Stimulated activated naive CD8-positive, alpha-beta T cell treated with anti-CD3 and anti-CD28 coated beads, Interleukin-15, Interleukin-2, amounts not matched to agents 100 U/mL and 50 U/mL, for 24 hours (primary cell): ENCODE data around the gene GART.
"Not testable (repeated sequence)": the region's sequence is repeated elsewhere in the genome, so short reads cannot be mapped to it uniquely, and the experiment has no call there.

Experiments used
- ATAC-seq: fragments of 150-1000 bp; cut with Tn5 transposase; one replicate; pipeline ENCODE4 v1.10.0; 2021
- DNase-seq: peaks from one replicate; pipeline ENCODE4 v3.0.0; 2021

The GART gene

GRCh38 chr21:33541756-33542639, at the start of gene GART:
GART (minus strand) TSS chr21:33542117; CDS start chr21:33539315, 2,802 bp downstream.
- peak; percentile 90 for DNase-seq
- peak; percentile 75 for ATAC-seq

GRCh38 chr21:33588485-33589335, 46.8 kb upstream of the GART start, which contains the start of gene DONSON:
DONSON (minus strand) TSS chr21:33588684; CDS start chr21:33588641, 43 bp downstream.
- DNase-seq = peak; percentile 94
- ATAC-seq = peak; percentile 97

- no peak for DNase-seq
- no peak for ATAC-seq
Measured at GRCh38 chr21:33587792-33588484, 46.0 kb upstream of the GART start.

- DNase-seq (no peak), ATAC-seq (no peak)
Measured at GRCh38 chr21:33586927-33587326, 45.0 kb upstream of the GART start.

DNA sequence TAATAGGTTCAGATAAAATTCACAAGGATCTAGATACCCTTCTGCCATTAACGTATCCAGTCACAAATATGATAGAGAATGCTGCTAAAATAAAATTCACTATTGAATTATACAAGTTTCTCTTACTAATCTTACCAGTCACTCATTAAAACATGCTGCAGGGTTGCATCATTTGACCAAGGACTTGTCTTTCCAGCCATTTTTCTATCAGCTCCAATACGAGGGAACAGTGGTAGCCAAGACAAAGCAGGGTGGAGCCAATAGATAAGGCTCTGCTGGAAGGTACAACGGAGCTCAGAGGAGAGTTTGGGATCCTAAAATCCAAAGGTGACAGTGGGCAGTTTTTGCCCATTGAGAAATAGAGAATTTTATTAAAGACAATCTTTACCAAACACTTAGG, 42.5 kb upstream of the GART start:
- no peak for ATAC-seq

DNA sequence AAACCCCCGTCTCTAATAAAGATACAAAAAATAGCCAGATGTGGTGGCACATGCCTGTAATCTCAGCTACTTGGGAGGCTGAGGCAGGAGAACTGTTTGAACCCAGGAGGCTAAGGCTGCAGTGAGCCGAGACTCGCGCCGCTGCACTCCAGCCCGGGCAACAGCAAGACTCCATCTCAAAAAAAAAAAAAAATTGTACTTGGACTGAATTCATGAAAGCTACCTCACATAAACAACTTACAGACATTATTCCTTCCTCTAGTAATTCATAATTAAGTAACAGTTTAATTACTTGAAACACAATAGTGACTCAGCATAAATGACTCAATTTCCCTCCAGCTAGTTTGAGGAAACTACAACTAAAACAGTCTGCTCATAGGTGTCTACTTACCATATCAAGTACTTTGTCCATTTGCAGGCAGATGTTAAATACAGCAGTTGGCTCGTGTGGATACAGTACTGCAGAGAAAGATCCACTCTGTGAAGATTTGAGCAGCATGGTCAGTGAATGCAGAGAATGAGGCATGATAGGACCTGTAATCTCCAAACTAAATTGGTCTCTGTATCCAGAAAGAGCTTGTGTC, 37.1 kb upstream of the GART start:
- ATAC-seq (peak; percentile 23), DNase-seq (no peak)

More for the DNA sequence above, 42.5 kb upstream of the GART start:
- DNase-seq = no peak

GRCh38 chr21:33578214-33578613, 36.3 kb upstream of the GART start:
- ATAC-seq (no peak), DNase-seq (no peak)

GRCh38 chr21:33576741-33577141, 34.8 kb upstream of the GART start:
- ATAC-seq, DNase-seq: not testable (repeated sequence)

DNA sequence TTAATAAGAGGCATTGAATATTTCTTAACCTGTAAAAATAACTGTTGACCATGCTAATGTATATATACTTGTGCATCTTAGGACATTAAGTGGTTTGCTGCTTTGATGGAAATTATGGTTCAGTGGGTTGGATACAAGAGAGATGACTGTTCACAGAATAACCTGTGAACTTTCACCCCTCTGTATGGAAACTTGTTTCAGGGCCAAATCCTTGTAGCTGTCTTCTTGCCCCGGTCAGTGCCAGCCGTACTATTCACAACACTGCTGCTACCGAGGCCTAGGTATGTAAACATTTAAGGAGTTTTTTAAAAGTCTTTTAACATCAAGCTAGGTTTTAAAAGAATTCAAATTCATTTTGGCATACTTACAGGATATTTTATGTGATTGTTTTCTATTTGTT, 30.4 kb upstream of the GART start:
- ATAC-seq (no peak), DNase-seq (no peak)

- ATAC-seq = no peak
- DNase-seq = no peak
Measured at GRCh38 chr21:33569991-33570390, 28.1 kb upstream of the GART start.

GRCh38 chr21:33568448-33568847, 26.5 kb upstream of the GART start:
- ATAC-seq = no peak

GRCh38 chr21:33567914-33568313, 26.0 kb upstream of the GART start:
- ATAC-seq (no peak), DNase-seq (no peak)

More at GRCh38 chr21:33568448-33568847, 26.5 kb upstream of the GART start:
- DNase-seq = no peak

- ATAC-seq (no peak), DNase-seq (no peak)
Measured at GRCh38 chr21:33566514-33566913, 24.6 kb upstream of the GART start.

DNA sequence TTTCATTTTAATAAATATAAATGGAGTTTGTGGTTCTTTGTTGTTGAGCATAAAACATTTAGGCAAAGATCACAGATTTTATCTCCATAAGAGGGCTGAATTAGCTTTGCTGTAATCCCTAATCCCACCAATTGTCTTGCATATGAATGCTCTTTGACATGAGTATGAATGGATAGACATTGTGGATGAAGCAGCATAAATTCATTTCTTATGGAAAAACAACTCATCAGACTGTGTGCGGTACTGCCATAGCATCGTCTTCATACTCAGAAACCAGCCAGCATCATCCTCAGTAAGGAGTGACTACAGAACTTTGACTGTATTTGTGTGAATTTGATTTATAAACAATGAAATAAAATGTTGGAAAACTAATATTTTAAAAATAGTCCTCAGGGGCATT, 20.5 kb upstream of the GART start:
- no peak for ATAC-seq
- no peak for DNase-seq

DNA sequence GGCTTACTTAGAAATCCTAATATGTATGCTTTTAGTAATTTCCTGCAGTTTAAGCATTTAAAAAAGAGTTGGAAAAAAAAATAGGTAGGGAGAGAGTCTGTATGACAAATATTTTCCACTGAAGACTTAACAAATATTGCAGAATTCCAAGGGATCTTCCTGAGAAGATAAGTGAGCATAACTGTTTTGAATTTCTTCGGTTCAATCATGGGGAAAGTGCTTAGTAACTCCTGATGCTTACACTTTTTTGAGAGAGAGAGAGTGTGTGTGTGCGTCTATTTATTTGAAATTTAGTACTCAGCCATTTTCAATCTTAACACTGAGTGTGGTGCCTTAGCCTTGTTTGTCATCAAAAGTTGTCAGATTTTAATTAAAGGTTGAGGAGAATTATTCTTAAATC, 19.5 kb upstream of the GART start:
- DNase-seq = no peak
- ATAC-seq = no peak

GRCh38 chr21:33560965-33561364, 19.0 kb upstream of the GART start:
- ATAC-seq (no peak), DNase-seq (no peak)

GRCh38 chr21:33559813-33560212, 17.9 kb upstream of the GART start:
- no peak for DNase-seq
- no peak for ATAC-seq

DNA sequence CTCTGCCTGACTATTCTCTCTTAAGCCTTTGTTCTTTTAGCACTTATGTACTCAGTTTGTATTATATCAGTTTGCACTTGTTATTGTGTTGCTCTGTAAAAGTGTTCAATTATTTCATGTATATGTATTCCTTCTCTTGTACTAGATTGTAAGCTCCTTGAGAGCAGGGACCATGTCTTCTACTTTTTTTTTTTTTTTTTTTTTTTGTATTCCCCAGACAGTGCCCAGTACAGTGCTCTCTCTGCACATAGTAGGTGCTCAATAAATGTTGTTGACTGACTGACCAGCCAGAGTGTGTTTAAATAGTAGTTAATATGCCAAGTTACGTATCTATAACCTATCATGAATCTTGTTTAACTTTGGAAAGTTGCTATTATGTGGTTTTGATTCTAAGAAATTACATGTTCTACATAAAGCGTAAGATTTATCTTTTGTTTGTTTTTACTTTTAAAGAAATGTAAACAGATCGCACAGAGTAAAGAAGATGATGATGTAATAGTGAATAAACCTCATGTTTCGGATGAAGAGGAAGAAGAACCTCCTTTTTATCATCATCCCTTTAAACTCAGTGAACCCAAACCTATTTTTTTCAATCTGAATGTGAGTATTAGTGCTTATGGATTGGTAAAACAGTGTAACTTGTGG, 17.0 kb upstream of the GART start:
- ATAC-seq (no peak), DNase-seq (no peak)

DNA sequence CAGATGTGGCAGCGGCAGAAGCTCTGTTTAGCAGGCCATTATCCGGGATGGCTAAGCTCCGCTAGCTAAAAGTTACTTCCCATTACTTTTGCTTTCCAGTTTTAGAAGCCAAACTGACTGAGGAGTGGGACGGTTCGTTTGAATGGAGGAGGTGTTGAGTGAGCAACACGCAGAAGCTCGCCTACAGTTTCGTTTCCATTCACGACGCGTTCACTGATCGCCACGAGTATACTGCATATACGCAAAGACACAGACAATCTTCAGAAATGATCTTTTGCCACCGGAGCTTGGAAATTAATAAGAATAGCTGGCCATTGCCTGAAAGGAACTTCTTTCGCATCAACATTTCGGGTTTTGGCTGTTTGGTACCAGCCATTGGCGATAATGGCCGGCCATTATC, 15.5 kb upstream of the GART start:
- no peak for ATAC-seq
- no peak for DNase-seq

- no peak for DNase-seq
- no peak for ATAC-seq
Measured at GRCh38 chr21:33554982-33555344, 13.0 kb upstream of the GART start.

- DNase-seq (no peak), ATAC-seq (no peak)
Measured at GRCh38 chr21:33554236-33554981, 12.5 kb upstream of the GART start.
